ENCODE data around the gene BBS2. TPM values are rescaled to one million over a fixed set of nuclear protein-coding genes. Genes with fewer than 3 reads are reported as not detected.
A peak's percentile ranks its signal among the peaks of the same experiment; 100 is the strongest.

BBS2 gene
- total RNA-seq (2014; rRNA removed; shearing (Covaris generic)), result 60.4 and 62.6 TPM in 2 replicates

- DNase-seq (ENCODE audit: low read depth), result peak; percentile 85
Observed at GRCh38 chr16:56519459-56520250, at the start of gene BBS2. Gene BBS2 (minus strand): TSS chr16:56520024. CDS start chr16:56519862, 162 bp downstream.

GRCh38 chr16:56564793-56565477 lies 45.1 kb upstream of the BBS2 start, which contains the start of gene MT4:
Gene MT4 (plus strand): TSS chr16:56565073. CDS start chr16:56565129, 56 bp downstream.
- DNase-seq (ENCODE audit: low read depth), result no peak

- no peak for DNase-seq (ENCODE audit: low read depth)
Observed at GRCh38 chr16:56561126-56561525, 41.3 kb upstream of the BBS2 start.

DNA sequence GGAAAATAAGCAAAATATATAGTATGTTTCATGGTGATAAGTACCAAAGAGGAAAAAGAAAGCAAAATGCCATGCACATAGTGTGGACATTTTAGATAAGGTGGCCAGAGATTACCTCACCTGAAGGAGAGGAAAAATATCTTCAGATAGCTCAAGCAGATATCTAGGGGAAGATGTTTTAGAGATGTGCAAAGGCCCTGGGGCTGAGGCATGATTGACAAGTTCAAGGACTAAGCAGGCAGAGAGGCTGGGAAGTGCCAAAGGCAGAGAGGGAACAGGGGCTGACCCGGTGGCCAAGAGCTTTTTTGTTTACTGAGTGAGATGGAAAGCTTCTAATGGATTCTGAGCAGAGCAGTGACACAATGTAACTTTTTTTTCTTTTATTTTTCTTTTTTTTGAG lies 40.6 kb upstream of the BBS2 start:
- DNase-seq (ENCODE audit: low read depth), result no peak

DNA sequence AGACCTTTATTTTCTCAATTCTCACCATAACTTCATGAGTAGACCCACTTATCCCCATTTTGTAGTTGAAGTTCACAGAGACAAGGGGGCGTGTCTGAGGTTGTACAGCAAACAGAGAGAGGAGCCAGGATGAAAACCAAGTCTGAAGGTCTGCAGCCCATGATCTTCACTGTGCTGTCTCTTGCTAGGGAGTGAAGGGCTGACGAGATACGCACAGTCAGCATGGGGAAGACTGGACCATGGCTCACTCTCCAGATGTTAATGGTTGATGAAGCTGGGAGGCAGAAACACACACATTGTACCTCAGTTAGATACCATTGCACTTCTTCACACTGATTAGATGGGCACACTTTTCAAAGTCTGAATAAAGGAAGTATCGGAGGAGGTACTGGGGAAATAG lies 39.3 kb upstream of the BBS2 start:
- DNase-seq (ENCODE audit: low read depth), result no peak

GRCh38 chr16:56558024-56558747 lies 38.4 kb upstream of the BBS2 start:
- peak; percentile 97 for DNase-seq (ENCODE audit: low read depth)

DNA sequence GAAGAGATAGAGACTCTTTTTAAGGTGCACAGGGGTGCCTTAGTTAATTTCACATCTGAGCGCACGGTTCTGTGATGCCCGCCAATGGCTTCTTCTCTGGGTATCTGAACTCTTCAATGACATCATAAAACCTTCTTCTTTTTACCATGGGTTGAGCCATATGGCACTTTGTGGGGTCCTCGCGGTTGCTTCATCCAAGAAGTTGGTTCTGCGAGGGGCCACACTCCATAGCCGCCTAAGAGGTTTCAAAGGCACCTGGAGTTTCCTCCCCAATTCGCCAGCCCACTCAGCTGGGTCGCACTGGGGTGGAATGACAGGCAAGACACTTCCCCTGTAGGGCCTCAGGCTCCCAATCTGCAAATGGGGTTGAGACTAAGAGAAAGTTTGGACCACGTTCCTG lies 34.6 kb upstream of the BBS2 start:
- DNase-seq (ENCODE audit: low read depth), result no peak

GRCh38 chr16:56551796-56552738 lies 32.2 kb upstream of the BBS2 start:
- peak; percentile 22 for DNase-seq (ENCODE audit: low read depth)

GRCh38 chr16:56549744-56550385 lies 30.0 kb upstream of the BBS2 start:
- peak; percentile 30 for DNase-seq (ENCODE audit: low read depth)

GRCh38 chr16:56549161-56549560 lies 29.3 kb upstream of the BBS2 start:
- DNase-seq (ENCODE audit: low read depth), result no peak

DNA sequence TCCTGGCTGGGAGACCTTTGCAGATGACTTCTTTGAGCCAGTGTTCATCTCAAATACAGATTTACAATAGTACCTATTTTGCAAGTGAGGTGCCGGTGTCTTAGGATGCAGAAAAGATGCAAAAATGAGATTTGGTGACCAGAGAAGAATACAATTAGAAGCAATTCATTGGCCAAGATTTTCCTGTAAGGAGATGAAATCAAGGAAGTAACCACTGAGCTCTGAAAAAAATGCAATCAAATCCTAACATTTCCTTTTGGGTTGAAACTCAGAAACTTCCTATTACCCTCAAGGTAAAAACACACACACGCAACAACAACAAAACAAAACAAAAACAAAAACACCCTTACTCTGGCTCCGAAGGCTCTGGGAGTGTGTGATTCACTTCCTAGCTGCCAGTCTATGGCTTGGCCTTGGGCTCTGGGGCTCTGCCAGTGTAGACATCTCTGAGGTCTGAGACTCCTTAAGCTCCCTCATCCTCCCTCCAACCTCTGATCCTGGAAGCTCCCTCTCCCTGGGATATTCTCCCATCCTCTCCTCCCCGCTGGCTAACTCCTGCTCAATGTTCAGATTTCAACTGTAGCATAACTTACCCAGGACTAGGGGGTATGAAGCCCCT lies 28.2 kb upstream of the BBS2 start:
- DNase-seq (ENCODE audit: low read depth), result peak; percentile 52

- DNase-seq (ENCODE audit: low read depth), result peak; percentile 85
Observed at GRCh38 chr16:56547120-56547948, 27.5 kb upstream of the BBS2 start.

GRCh38 chr16:56542039-56542438 lies 22.2 kb upstream of the BBS2 start:
- no peak for DNase-seq (ENCODE audit: low read depth)

DNA sequence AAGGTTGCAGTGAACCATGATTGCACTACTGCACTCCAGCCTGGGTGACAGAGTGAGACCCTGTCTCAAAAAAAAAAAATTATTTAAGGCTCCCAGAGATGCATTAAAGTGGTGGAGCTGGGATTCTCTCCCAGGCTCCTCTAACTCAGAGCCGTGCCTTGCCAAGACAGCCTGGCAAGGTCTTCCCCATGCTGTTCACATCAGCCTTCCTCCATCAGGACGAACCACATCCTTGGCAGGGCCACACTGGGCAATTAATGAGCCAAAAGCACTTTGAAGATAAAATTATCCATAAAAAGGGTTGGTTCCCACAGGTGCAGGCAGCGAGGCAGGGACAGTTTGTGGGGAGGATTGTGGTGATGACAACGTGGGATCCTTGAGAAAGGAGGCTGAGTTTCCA lies 19.8 kb upstream of the BBS2 start:
- no peak for DNase-seq (ENCODE audit: low read depth)

DNA sequence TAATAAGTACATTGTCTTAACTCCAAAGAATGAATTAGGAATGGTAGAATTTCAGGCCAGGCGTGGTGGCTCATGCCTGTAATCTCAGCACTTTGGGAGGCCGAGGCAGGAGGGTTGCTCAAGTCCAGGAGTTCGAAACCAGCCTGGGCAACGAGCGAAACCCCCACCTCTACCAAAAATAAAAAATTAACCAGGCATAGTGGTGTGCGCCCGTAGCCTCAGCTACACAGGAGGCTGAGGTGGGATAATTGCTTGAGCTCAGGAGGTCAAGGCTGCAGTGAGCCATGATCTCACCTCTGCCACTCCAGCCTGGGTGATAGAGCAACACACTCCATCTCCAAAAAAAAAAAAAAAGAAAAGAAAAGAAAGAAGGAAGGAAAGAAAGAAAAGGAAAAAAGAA lies 18.5 kb upstream of the BBS2 start:
- DNase-seq (ENCODE audit: low read depth), result no peak

- DNase-seq (ENCODE audit: low read depth), result no peak
Observed at GRCh38 chr16:56534847-56535383, 15.1 kb upstream of the BBS2 start.

- DNase-seq (ENCODE audit: low read depth), result peak; percentile 15
Observed at GRCh38 chr16:56532714-56533113, 12.9 kb upstream of the BBS2 start.

DNA sequence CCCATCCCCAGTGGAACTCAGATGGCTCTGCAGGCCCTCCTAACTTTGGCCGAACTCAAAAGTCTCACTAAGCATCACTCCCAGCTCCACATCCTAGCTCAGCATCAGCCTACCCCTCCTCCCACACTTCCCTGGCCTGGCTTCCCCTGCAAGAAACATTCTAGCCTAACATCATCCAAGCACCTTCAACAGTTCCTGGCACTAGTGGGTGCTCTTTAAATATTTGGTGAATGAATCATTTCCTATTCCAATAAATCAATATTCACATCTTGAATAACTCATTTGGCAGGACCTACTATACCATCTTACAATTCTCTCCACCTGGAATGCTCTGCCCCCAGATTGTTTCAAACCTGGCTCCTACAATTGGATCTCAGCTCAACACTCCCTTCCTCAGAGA lies 11.0 kb upstream of the BBS2 start:
- peak; percentile 24 for DNase-seq (ENCODE audit: low read depth)

GRCh38 chr16:56525236-56525635 lies 5.4 kb upstream of the BBS2 start:
- DNase-seq (ENCODE audit: low read depth), result no peak
